Measurements from ENCODE around the gene PCNX2. TPM values are rescaled to one million over a fixed set of nuclear protein-coding genes. Genes with fewer than 3 reads are reported as not detected.

PCNX2 gene
- total and polyA plus RNA-seq, 7 donors = 1.8 to 13.8 (median 5.1) TPM

- whole genome bisulfite sequencing, 2 donors = 88 to 94% methylated on average over 1 of the region's 1 CpG
- Histone ChIP-seq H3K27ac (no peak overlapping the region), H3K9me3 (no peaks in the 10 kb centered on the region), H3K36me3 (no peaks in the 10 kb centered on the region), H3K27me3 (no peaks in the 10 kb centered on the region), H3K4me3 (no peak overlapping the region), H3K4me1 (no peaks in the 10 kb centered on the region)
- DNase-seq = no peak
- TF ChIP-seq, protein P1, sequence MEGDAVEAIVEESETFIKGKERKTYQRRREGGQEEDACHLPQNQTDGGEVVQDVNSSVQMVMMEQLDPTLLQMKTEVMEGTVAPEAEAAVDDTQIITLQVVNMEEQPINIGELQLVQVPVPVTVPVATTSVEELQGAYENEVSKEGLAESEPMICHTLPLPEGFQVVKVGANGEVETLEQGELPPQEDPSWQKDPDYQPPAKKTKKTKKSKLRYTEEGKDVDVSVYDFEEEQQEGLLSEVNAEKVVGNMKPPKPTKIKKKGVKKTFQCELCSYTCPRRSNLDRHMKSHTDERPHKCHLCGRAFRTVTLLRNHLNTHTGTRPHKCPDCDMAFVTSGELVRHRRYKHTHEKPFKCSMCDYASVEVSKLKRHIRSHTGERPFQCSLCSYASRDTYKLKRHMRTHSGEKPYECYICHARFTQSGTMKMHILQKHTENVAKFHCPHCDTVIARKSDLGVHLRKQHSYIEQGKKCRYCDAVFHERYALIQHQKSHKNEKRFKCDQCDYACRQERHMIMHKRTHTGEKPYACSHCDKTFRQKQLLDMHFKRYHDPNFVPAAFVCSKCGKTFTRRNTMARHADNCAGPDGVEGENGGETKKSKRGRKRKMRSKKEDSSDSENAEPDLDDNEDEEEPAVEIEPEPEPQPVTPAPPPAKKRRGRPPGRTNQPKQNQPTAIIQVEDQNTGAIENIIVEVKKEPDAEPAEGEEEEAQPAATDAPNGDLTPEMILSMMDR (IDR thresholded peaks at IDR 0.05) = no peak
- TF ChIP-seq POLR2A (IDR thresholded peaks at IDR 0.05) (no peak), EP300 (IDR thresholded peaks at IDR 0.05) (no peak), POLR2AphosphoS5 (IDR thresholded peaks at IDR 0.05) (no peak)
- intact Hi-C loops (cut with DNase I) = no loop called here
Observed at GRCh38 chr1:233094691-233095090, 200.8 kb downstream of the PCNX2 start.

DNA sequence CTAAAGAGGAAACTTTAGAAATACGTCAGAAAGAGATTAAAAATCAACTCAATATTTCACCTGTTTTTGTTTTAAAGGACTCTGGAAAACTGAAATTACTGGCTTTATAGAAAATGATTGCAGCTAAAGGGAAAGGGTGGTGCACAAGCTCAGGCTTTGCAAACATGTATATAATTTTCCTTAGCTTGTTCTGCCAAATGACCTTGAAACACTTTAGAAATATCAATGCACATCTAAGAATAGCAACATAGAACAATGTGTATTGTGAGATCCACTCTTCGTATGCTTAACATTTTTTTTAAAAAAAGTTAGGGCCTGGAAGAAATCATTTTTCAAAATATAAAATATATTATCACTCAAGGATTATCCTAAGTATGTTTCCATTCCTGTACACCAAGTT is 201.3 kb downstream of the PCNX2 start:
- intact Hi-C loops (cut with DNase I) = no loop called here
- Histone ChIP-seq H3K27me3 (no peaks in the 10 kb centered on the region), H3K4me3 (no peak overlapping the region), H3K36me3 (no peaks in the 10 kb centered on the region), H3K4me1 (no peaks in the 10 kb centered on the region), H3K27ac (no peak overlapping the region), H3K9me3 (no peaks in the 10 kb centered on the region)
- TF ChIP-seq POLR2A (IDR thresholded peaks at IDR 0.05) (no peak), POLR2AphosphoS5 (IDR thresholded peaks at IDR 0.05) (no peak), EP300 (IDR thresholded peaks at IDR 0.05) (no peak)
- TF ChIP-seq, protein P1 (IDR thresholded peaks at IDR 0.05) = no peak
- 88 to 91% methylated on average over 2 of the region's 2 CpGs for WGBS, 2 donors
- DNase-seq = no peak

GRCh38 chr1:233090746-233091494 is 204.6 kb downstream of the PCNX2 start:
- no peak overlapping the region for H3K4me3 ChIP-seq
- intact Hi-C loops (cut with DNase I) = no loop called here
- no peaks in the 10 kb centered on the region for H3K9me3 ChIP-seq
- no peak overlapping the region for H3K27ac ChIP-seq
- DNase-seq = no peak
- H3K4me1 ChIP-seq = no peaks in the 10 kb centered on the region
- no peaks in the 10 kb centered on the region for H3K36me3 ChIP-seq
- TF ChIP-seq POLR2AphosphoS5 (IDR thresholded peaks at IDR 0.05) = no peak
- TF ChIP-seq, protein P1 (IDR thresholded peaks at IDR 0.05) = no peak
- no peak for TF ChIP-seq EP300 (IDR thresholded peaks at IDR 0.05)
- TF ChIP-seq POLR2A (IDR thresholded peaks at IDR 0.05) = no peak
- no peaks in the 10 kb centered on the region for H3K27me3 ChIP-seq
- WGBS, 2 donors = 83 to 85% methylated on average over 7 of the region's 7 CpGs

DNA sequence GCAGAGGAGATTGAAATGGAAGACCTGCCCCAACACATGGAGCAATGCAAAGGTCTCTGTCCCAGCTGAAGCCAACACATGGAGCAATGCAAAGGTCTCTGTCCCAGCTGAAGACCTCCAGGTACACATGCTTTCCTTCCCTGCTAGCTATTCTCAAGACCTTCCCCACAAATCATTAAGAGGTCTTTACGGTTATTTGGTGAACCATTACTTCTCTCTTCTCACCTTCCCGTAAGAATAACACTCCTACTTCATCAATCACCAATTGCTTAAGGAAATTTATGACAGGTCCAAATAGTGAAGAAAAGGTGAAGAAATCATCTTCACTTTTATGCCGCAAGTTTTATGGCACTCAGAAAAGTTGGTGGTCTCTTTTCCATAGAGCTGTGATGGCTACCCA is 206.3 kb downstream of the PCNX2 start:
- Histone ChIP-seq H3K4me1 (no peaks in the 10 kb centered on the region), H3K27ac (no peak overlapping the region), H3K36me3 (no peaks in the 10 kb centered on the region), H3K27me3 (no peaks in the 10 kb centered on the region), H3K9me3 (no peaks in the 10 kb centered on the region), H3K4me3 (no peak overlapping the region)
- WGBS, 2 donors = 97% methylated on average over 3 of the region's 3 CpGs
- TF ChIP-seq, protein P1 (IDR thresholded peaks at IDR 0.05) = no peak
- no peak for TF ChIP-seq EP300 (IDR thresholded peaks at IDR 0.05)
- no peak for TF ChIP-seq POLR2AphosphoS5 (IDR thresholded peaks at IDR 0.05)
- TF ChIP-seq POLR2A (IDR thresholded peaks at IDR 0.05) = no peak
- no peak for DNase-seq
- intact Hi-C loops (cut with DNase I) = no loop called here

GRCh38 chr1:233088613-233089012 is 206.9 kb downstream of the PCNX2 start:
- TF ChIP-seq, protein P1 (IDR thresholded peaks at IDR 0.05) = no peak
- TF ChIP-seq POLR2AphosphoS5 (IDR thresholded peaks at IDR 0.05) (no peak), POLR2A (IDR thresholded peaks at IDR 0.05) (no peak)
- Histone ChIP-seq H3K9me3 (no peaks in the 10 kb centered on the region), H3K4me1 (no peaks in the 10 kb centered on the region), H3K36me3 (no peaks in the 10 kb centered on the region), H3K4me3 (no peak overlapping the region), H3K27me3 (no peaks in the 10 kb centered on the region), H3K27ac (no peak overlapping the region)
- WGBS, 2 donors = 93 to 94% methylated on average over 6 of the region's 6 CpGs
- intact Hi-C loops (cut with DNase I) = no loop called here
- no peak for DNase-seq

Data from sigmoid colon (tissue), 7 donors.